Measurements from ENCODE around the gene SUSD4. TPM values are rescaled to one million over a fixed set of nuclear protein-coding genes. Genes with fewer than 3 reads are reported as not detected.

The SUSD4 gene
- total and polyA plus RNA-seq, 2 of the 8 experiments (the other 6 are each of a cell fraction or from before 2014, with no cell fraction given): 3.9 to 5.2 TPM

DNA sequence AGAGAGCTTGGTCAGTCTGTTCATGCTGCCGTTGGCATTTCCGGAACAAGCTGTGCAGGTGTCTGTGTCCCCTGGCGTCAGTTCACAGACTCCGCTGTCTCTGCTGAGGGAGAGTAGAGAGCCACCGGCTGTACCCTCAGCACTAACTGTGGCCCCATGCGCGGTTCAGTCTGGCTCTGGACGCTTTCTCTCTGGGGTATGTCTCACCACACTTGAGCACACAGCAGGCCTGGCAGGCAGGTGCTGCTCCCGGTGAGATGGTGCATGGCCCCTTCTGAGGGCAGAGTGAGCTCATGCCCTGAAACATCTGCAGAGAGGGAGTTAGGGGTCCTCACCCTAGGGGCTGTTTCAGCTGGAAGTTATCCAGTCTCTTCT lies 161.0 kb downstream of the SUSD4 start:
- Histone ChIP-seq H3K36me3 (ENCODE audit: control insufficient read depth in 2 of 4, insufficient read depth in 4 of 4, low read length in 3 of 4) (no peaks in the 10 kb centered on the region), H2AK5ac (ENCODE audit: low read depth, low read length) (no peak overlapping the region), H4K5ac (ENCODE audit: insufficient read length, low read depth, low read length) (no peak overlapping the region), H3K4ac (replicated peaks; ENCODE audit: insufficient read length, low read depth, low read length) (no peak overlapping the region), H3K23ac (ENCODE audit: insufficient read length) (no peak overlapping the region), H3K27me3 (replicated peaks in 1 of 4; ENCODE audit: control insufficient read depth in 3 of 4, extremely low read depth in 1 of 4, insufficient read depth in 3 of 4, low read length in 3 of 4) (no peaks in the 10 kb centered on the region), H3K23me2 (ENCODE audit: low read depth, low read length) (no peaks in the 10 kb centered on the region), H3K9ac (replicated peaks in 1 of 4; ENCODE audit: extremely low read depth in 1 of 4, low read depth in 3 of 4, low read length in 3 of 4) (no peak overlapping the region), H3K9me3 (ENCODE audit: insufficient read depth in 2 of 2, low read depth in 1 of 2, low read length in 1 of 2) (no peaks in the 10 kb centered on the region), H3K4me1 (replicated peaks in 1 of 4; ENCODE audit: control insufficient read depth in 3 of 4, insufficient read depth in 4 of 4, low read length in 3 of 4) (no peaks in the 10 kb centered on the region; a peak in 1 of 7 replicates), H3K18ac (ENCODE audit: extremely low read depth, low read length) (no peak overlapping the region), H3K4me3 (ENCODE audit: extremely low read depth in 1 of 4, insufficient read depth in 2 of 4, low read depth in 3 of 4, low read length in 4 of 4) (no peak overlapping the region), H2BK15ac (ENCODE audit: low read length) (no peak overlapping the region), H2BK12ac (ENCODE audit: low read depth, low read length) (no peak overlapping the region), H3K56ac (replicated peaks; ENCODE audit: insufficient read length, low read depth, low read length) (no peak overlapping the region), H3K27ac (ENCODE audit: low read depth, low read length) (no peak overlapping the region), H4K91ac (replicated peaks; ENCODE audit: insufficient read length, low read length) (no peak overlapping the region), H2BK20ac (ENCODE audit: low read length) (no peak overlapping the region), H2BK5ac (ENCODE audit: low read depth, low read length) (no peak overlapping the region), H4K20me1 (replicated peaks in 1 of 2; ENCODE audit: control insufficient read depth in 1 of 2, insufficient read depth in 2 of 2, low read length in 2 of 2) (peaks cover 0 to 3% of the 10 kb centered on the region in 2 experiments), H2AFZ (ENCODE audit: low read length) (no peak overlapping the region), H2BK120ac (replicated peaks; ENCODE audit: low read depth, low read length) (no peak overlapping the region), H3K79me1 (ENCODE audit: low read depth, low read length) (no peaks in the 10 kb centered on the region), H4K8ac (ENCODE audit: extremely low read depth, insufficient read depth, low read length) (peak overlapping the region; percentile 3; the same call in 1 of the 2 replicates), H3K4me2 (ENCODE audit: insufficient read depth in 1 of 2, low read depth in 2 of 2, low read length in 2 of 2) (no peak overlapping the region), H3K14ac (ENCODE audit: insufficient read length) (no peak overlapping the region), H3K79me2 (ENCODE audit: control insufficient read depth in 1 of 2, insufficient read depth in 2 of 2, low read length in 2 of 2) (no peaks in the 10 kb centered on the region)
- no peak for FAIRE-seq
- CTCF ChIA-PET (ENCODE audit: partially characterized antibody): interaction anchor here (0.6 to 1.6 kb wide), 2 partner anchors 18 to 22 kb away, joined by 3 to 4 read pairs; no protein-coding TSS in a partner anchor
- no peak for DNase-seq (ENCODE audit: low read depth in 1 of 2, low spot score in 2 of 2)
- POLR2A ChIA-PET (ENCODE audit: partially characterized antibody): no interaction called here
- WGBS, 2 experiments (ENCODE audit: extremely low coverage in 1 of 2, insufficient coverage in 1 of 2, insufficient read length in 1 of 2, insufficient replicate concordance in 2 of 2, low coverage in 1 of 2, low lambda C conversion rate in 2 of 2, missing lambda C conversion rate in 1 of 2): 94% methylated on average over 7 of the region's 9 CpGs; no CpG with 5 or more reads in 1 of the 2 experiments
- TF ChIP-seq, protein P1, sequence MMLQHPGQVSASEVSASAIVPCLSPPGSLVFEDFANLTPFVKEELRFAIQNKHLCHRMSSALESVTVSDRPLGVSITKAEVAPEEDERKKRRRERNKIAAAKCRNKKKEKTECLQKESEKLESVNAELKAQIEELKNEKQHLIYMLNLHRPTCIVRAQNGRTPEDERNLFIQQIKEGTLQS (IDR thresholded peaks at IDR 0.05; ENCODE audit: insufficient read depth, low read depth, low read length): no peak
- TF ChIP-seq JUND (IDR thresholded peaks at IDR 0.05; ENCODE audit: low read length) (no peak), SP2 (IDR thresholded peaks at IDR 0.05; ENCODE audit: low read length) (no peak), CHD2 (IDR thresholded peaks at IDR 0.05; ENCODE audit: low read length) (no peak), POU5F1 (IDR thresholded peaks at IDR 0.05; ENCODE audit: low read depth, low read length) (no peak), NRF1 (IDR thresholded peaks at IDR 0.05; ENCODE audit: low read depth, low read length) (no peak), JUN (IDR thresholded peaks at IDR 0.05; ENCODE audit: low read depth, low read length) (no peak), CTCF (IDR thresholded peaks at IDR 0.05; ENCODE audit: control extremely low read depth in 1 of 3, insufficient read depth in 1 of 3, low read depth in 1 of 3, low read length in 3 of 3) (no peak), KDM1A (IDR thresholded peaks at IDR 0.05; ENCODE audit: borderline replicate concordance, low read length) (no peak), ASH2L (IDR thresholded peaks at IDR 0.05; ENCODE audit: low read length) (no peak), CTBP2 (IDR thresholded peaks at IDR 0.05; ENCODE audit: borderline replicate concordance, insufficient read depth, insufficient read length, low read length) (no peak), SAP30 (IDR thresholded peaks at IDR 0.05; ENCODE audit: insufficient read depth, insufficient replicate concordance, low read length) (no peak)

Data from H1 (cell line).